ENCODE data around the gene LRRK2. TPM values are rescaled to one million over a fixed set of nuclear protein-coding genes. Genes with fewer than 3 reads are reported as not detected.

LRRK2 gene
- total and polyA plus RNA-seq, 2 of the 8 experiments (the other 6 are each of a cell fraction or from before 2014, with no cell fraction given) = 0.06 to 0.13 TPM

GRCh38 chr12:40185303-40185693 is 39.5 kb upstream of the LRRK2 start (continued):
- TF ChIP-seq RAD21 (IDR thresholded peaks at IDR 0.05 in 1 of 2, conservative IDR thresholded peaks at IDR 0.05 in 1 of 2; ENCODE audit: low read depth in 2 of 2, low read length in 2 of 2) (no peak), ZNF274 (IDR thresholded peaks at IDR 0.05; ENCODE audit: borderline replicate concordance, extremely low read depth, low read length) (no peak), SAP30 (IDR thresholded peaks at IDR 0.05; ENCODE audit: insufficient read depth, insufficient replicate concordance, low read length) (no peak), YY1 (IDR thresholded peaks at IDR 0.05; ENCODE audit: low read depth, low read length) (no peak), ATF2 (IDR thresholded peaks at IDR 0.05; ENCODE audit: low read length) (no peak)
